Cardiac septum (tissue), 1 donor: Measurements from ENCODE around the gene SWI5. TPM values are rescaled to one million over a fixed set of nuclear protein-coding genes. Genes with fewer than 3 reads are reported as not detected.
A peak's percentile ranks its signal among the peaks of the same experiment; 100 is the strongest.

ENCODE experiments used
- DNase-seq: peaks from one replicate; pipeline ENCODE4 v3.0.0-alpha.2; 2020; ENCODE audit warnings: low spot score
- intact Hi-C: fragments of 100-400 bp; cut with DNase I; formaldehyde crosslinking; loops from one replicate; pipeline ENCODE4 v1.14.0; 2022
- microRNA-seq: library from miRNA; unstranded; fragments of <30 nt; microRNA quantifications from one replicate; pipeline ENCODE4 v1.2.0, GENCODE V29; 2020
- total RNA-seq: library from RNA; stranded (reverse); fragmentation: NEBNext Ultra II Directional; extraction: Animal tissue kit (Norgen Biotek cat#: 25700); gene quantifications from one replicate; pipeline ENCODE4 v1.2.1, GENCODE V29; 2021
- donor health status: DM: no; HTN: no; CAD: no.

Gene SWI5
- total RNA-seq, 1 donor from 2014 or later = 17.7 TPM

- DNase-seq = no peak
- intact Hi-C loops = no loop called here
These were observed 61.9 kb downstream of the SWI5 start for GRCh38 chr9:128337936-128338335.

Small RNAs within 50 kb of the gene (microRNA-seq; reads per million reads assigned to microRNA genes)
- gene MIR199B (1,049 reads per million, percentile 84 among the genes with 10 or more reads in this experiment), gene MIR3154 (not detected)

Other genes starting within 250 kb of the SWI5 start
- gene NAIF1, start 209.0 kb upstream of the SWI5 start, total RNA-seq = 6.2 TPM
- 5.6 TPM for gene SLC25A25, start 208.0 kb upstream of the SWI5 start, total RNA-seq
- gene PTGES2, start 148.5 kb upstream of the SWI5 start, total RNA-seq = 136 TPM
- 2.0 TPM for gene LCN2, start 126.8 kb upstream of the SWI5 start, total RNA-seq
- 65.7 TPM for gene BBLN, start 116.0 kb upstream of the SWI5 start, total RNA-seq
- 86.1 TPM for gene CIZ1, start 84.7 kb upstream of the SWI5 start, total RNA-seq
- gene DNM1, start 72.9 kb upstream of the SWI5 start, total RNA-seq = 7.3 TPM
- 120 TPM for gene GOLGA2, start 269 bp upstream of the SWI5 start, total RNA-seq
- 30.7 TPM for gene TRUB2, start 46.2 kb downstream of the SWI5 start, total RNA-seq
- 25.9 TPM for gene COQ4, start 46.6 kb downstream of the SWI5 start, total RNA-seq
- gene SLC27A4, start 64.3 kb downstream of the SWI5 start, total RNA-seq = 17.4 TPM
- 49.5 TPM for gene URM1, start 95.1 kb downstream of the SWI5 start, total RNA-seq
- 16.6 TPM for gene CERCAM, start 144.6 kb downstream of the SWI5 start, total RNA-seq
- 20.8 TPM for gene ODF2, start 179.7 kb downstream of the SWI5 start, total RNA-seq
- gene GLE1, start 228.4 kb downstream of the SWI5 start, total RNA-seq = 20.2 TPM